ENCODE results near the gene SETD4.
A peak's percentile ranks its signal among the peaks of the same experiment; 100 is the strongest.

SETD4 gene

DNA sequence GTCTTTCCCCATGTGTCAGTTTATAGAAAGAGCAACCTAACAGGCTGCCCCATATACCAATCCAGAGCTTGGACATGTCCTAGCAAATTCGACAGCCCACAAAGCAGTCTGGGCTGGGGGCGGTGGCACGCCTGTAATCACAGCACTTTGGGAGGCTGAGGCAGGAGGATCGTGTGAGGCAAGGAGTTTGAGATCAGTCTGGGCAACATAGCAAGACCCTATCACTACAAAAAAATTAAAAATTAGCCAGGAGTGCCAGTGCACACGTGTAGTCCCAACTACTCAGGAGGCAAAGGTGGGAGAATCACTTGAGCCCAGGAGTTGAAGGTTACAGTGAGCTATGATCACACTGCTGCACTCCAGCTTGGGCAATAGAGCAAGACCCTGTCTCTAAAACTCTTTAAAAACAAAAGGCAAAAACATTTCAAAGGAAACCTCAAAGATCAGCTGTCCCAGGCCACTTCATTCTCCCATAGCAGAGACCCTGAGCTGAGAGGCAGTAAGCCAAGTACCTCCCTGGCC lies 54.4 kb downstream of the SETD4 start:
- H2BK15ac ChIP-seq (ENCODE audit: low read depth, poor library complexity, severe bottlenecking): no peak overlapping the region
- WGBS: 91% methylated on average over 1 of the region's 5 CpGs
- no peak overlapping the region for H3K4me2 ChIP-seq (ENCODE audit: low read length, poor library complexity, severe bottlenecking)
- H2BK12ac ChIP-seq (ENCODE audit: low read length in 2 of 2): no peak overlapping the region
- no peak overlapping the region for H3K23ac ChIP-seq (ENCODE audit: low read length in 2 of 2)
- no peaks in the 10 kb centered on the region for H3K79me1 ChIP-seq (replicated peaks; ENCODE audit: low read length, poor library complexity, severe bottlenecking)
- no peaks in the 10 kb centered on the region for H3K27me3 ChIP-seq (ENCODE audit: control insufficient read depth in 1 of 2, insufficient read depth in 1 of 2, low read length in 2 of 2)
- H3K14ac ChIP-seq (ENCODE audit: low read length in 2 of 2): no peak overlapping the region
- no peak for DNase-seq
- no peak overlapping the region for H3K18ac ChIP-seq (ENCODE audit: low read depth in 1 of 2, low read length in 2 of 2)
- H3K4me1 ChIP-seq (ENCODE audit: control insufficient read depth, insufficient read depth, low read depth, low read length): no peaks in the 10 kb centered on the region
- H2BK120ac ChIP-seq (ENCODE audit: low read depth, low read length): no peak overlapping the region
- H3K9ac ChIP-seq (ENCODE audit: low read length): peak overlapping the region; percentile 31
- no peak overlapping the region for H4K91ac ChIP-seq (ENCODE audit: low read length)
- H2BK5ac ChIP-seq (ENCODE audit: low read depth, low read length, poor library complexity, severe bottlenecking): no peak overlapping the region
- H3K9me3 ChIP-seq (ENCODE audit: control insufficient read depth, low read length): no peaks in the 10 kb centered on the region
- H2AFZ ChIP-seq (ENCODE audit: low read depth, low read length): no peak overlapping the region
- no peak overlapping the region for H3K4ac ChIP-seq (ENCODE audit: low read depth in 1 of 2, low read length in 2 of 2)
- H2AK5ac ChIP-seq (ENCODE audit: low read length, severe bottlenecking): no peak overlapping the region
- no peaks in the 10 kb centered on the region for H3K36me3 ChIP-seq (ENCODE audit: control insufficient read depth in 1 of 2, insufficient read depth in 2 of 2, low read depth in 1 of 2, low read length in 2 of 2)
- peak overlapping the region in 1 of 2 experiments; percentile 54 for H3K4me3 ChIP-seq (ENCODE audit: insufficient read depth in 1 of 2, low read depth in 1 of 2, low read length in 2 of 2)
- no peak overlapping the region for H4K8ac ChIP-seq (ENCODE audit: low read length)
- no peak overlapping the region for H3K27ac ChIP-seq (ENCODE audit: low read length, poor library complexity, severe bottlenecking)

- no peak overlapping the region for H3K4me2 ChIP-seq (ENCODE audit: low read length, poor library complexity, severe bottlenecking)
- peak overlapping the region in 1 of 2 experiments; percentile 54 for H3K4me3 ChIP-seq (ENCODE audit: insufficient read depth in 1 of 2, low read depth in 1 of 2, low read length in 2 of 2)
- H4K91ac ChIP-seq (ENCODE audit: low read length): no peak overlapping the region
- peak overlapping the region; percentile 31 for H3K9ac ChIP-seq (ENCODE audit: low read length)
- no peaks in the 10 kb centered on the region for H3K9me3 ChIP-seq (ENCODE audit: control insufficient read depth, low read length)
- no peaks in the 10 kb centered on the region for H3K36me3 ChIP-seq (ENCODE audit: control insufficient read depth in 1 of 2, insufficient read depth in 2 of 2, low read depth in 1 of 2, low read length in 2 of 2)
- H3K4me1 ChIP-seq (ENCODE audit: control insufficient read depth, insufficient read depth, low read depth, low read length): no peaks in the 10 kb centered on the region
- H4K8ac ChIP-seq (ENCODE audit: low read length): no peak overlapping the region
- no peak overlapping the region for H3K27ac ChIP-seq (ENCODE audit: low read length, poor library complexity, severe bottlenecking)
- no peak overlapping the region for H2BK120ac ChIP-seq (ENCODE audit: low read depth, low read length)
- no peak overlapping the region for H2BK12ac ChIP-seq (ENCODE audit: low read length in 2 of 2)
- H3K18ac ChIP-seq (ENCODE audit: low read depth in 1 of 2, low read length in 2 of 2): no peak overlapping the region
- no peak overlapping the region for H3K4ac ChIP-seq (ENCODE audit: low read depth in 1 of 2, low read length in 2 of 2)
- H2BK5ac ChIP-seq (ENCODE audit: low read depth, low read length, poor library complexity, severe bottlenecking): no peak overlapping the region
- H3K23ac ChIP-seq (ENCODE audit: low read length in 2 of 2): no peak overlapping the region
- H3K27me3 ChIP-seq (ENCODE audit: control insufficient read depth in 1 of 2, insufficient read depth in 1 of 2, low read length in 2 of 2): no peaks in the 10 kb centered on the region
- H3K14ac ChIP-seq (ENCODE audit: low read length in 2 of 2): no peak overlapping the region
- H3K79me1 ChIP-seq (replicated peaks; ENCODE audit: low read length, poor library complexity, severe bottlenecking): no peaks in the 10 kb centered on the region
- WGBS: 86% methylated on average over 13 of the region's 17 CpGs
- no peak overlapping the region for H2AFZ ChIP-seq (ENCODE audit: low read depth, low read length)
- DNase-seq: no peak
- no peak overlapping the region for H2AK5ac ChIP-seq (ENCODE audit: low read length, severe bottlenecking)
- no peak overlapping the region for H2BK15ac ChIP-seq (ENCODE audit: low read depth, poor library complexity, severe bottlenecking)
These were observed 55.3 kb downstream of the SETD4 start for GRCh38 chr21:36005018-36005417.

DNA sequence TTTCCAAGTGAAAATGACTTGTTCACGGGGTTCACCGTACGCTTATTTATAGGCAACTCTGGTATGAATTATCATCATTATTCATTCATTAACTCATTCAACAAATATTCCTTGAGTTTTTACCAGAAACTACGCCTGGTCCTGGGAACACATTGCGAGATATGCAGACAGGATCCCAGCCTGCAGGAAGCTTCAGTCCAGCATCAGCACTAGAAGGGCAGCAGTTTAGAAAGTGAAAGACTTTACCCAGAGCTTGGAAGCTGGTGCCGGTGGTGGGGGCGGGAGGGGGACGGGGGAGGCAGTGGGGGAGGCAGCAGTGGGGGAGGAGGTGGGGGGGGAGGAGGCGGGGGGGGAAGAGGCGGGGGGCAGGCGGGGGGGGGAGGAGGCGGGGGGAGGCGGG lies 55.9 kb downstream of the SETD4 start:
- Histone ChIP-seq H3K4me1 (ENCODE audit: control insufficient read depth, insufficient read depth, low read depth, low read length) (no peaks in the 10 kb centered on the region), H3K4me2 (ENCODE audit: low read length, poor library complexity, severe bottlenecking) (no peak overlapping the region), H2BK5ac (ENCODE audit: low read depth, low read length, poor library complexity, severe bottlenecking) (no peak overlapping the region), H3K18ac (ENCODE audit: low read depth in 1 of 2, low read length in 2 of 2) (no peak overlapping the region), H2AK5ac (ENCODE audit: low read length, severe bottlenecking) (no peak overlapping the region), H3K9ac (ENCODE audit: low read length) (peak overlapping the region; percentile 27), H2BK12ac (ENCODE audit: low read length in 2 of 2) (no peak overlapping the region), H4K91ac (ENCODE audit: low read length) (no peak overlapping the region), H3K23ac (ENCODE audit: low read length in 2 of 2) (no peak overlapping the region), H3K4me3 (ENCODE audit: insufficient read depth in 1 of 2, low read depth in 1 of 2, low read length in 2 of 2) (no peak overlapping the region), H2AFZ (ENCODE audit: low read depth, low read length) (no peak overlapping the region), H3K4ac (ENCODE audit: low read depth in 1 of 2, low read length in 2 of 2) (no peak overlapping the region), H3K79me1 (replicated peaks; ENCODE audit: low read length, poor library complexity, severe bottlenecking) (no peaks in the 10 kb centered on the region), H4K8ac (ENCODE audit: low read length) (no peak overlapping the region), H3K27me3 (ENCODE audit: control insufficient read depth in 1 of 2, insufficient read depth in 1 of 2, low read length in 2 of 2) (peaks cover 0 to 4% of the 10 kb centered on the region in 2 experiments), H3K27ac (ENCODE audit: low read length, poor library complexity, severe bottlenecking) (no peak overlapping the region), H3K9me3 (ENCODE audit: control insufficient read depth, low read length) (no peaks in the 10 kb centered on the region), H3K36me3 (ENCODE audit: control insufficient read depth in 1 of 2, insufficient read depth in 2 of 2, low read depth in 1 of 2, low read length in 2 of 2) (no peaks in the 10 kb centered on the region), H2BK15ac (ENCODE audit: low read depth, poor library complexity, severe bottlenecking) (no peak overlapping the region), H3K14ac (ENCODE audit: low read length in 2 of 2) (no peak overlapping the region), H2BK120ac (ENCODE audit: low read depth, low read length) (no peak overlapping the region)
- no peak for DNase-seq
- WGBS: 94% methylated on average over 5 of the region's 13 CpGs

DNA sequence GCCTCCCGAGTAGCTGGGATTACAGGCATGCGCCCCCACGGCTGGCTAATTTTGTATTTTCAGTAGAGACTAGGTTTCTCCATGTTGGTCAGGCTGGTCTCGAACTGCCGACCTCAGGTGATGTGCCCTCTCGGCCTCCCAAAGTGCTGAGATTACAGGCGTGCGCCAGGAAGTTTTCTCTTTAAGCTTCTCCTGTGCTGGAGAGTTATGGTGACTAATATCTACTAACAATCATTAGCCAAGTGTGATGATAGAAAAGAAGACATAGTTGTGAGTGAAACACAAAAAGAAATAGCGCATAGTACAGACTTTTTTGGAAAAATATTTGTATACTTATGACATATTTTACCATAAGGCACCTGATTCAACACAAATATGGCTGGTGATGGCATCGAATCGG lies 56.5 kb downstream of the SETD4 start:
- no peaks in the 10 kb centered on the region for H3K9me3 ChIP-seq (ENCODE audit: control insufficient read depth, low read length)
- H3K4me1 ChIP-seq (ENCODE audit: control insufficient read depth, insufficient read depth, low read depth, low read length): no peaks in the 10 kb centered on the region
- peaks cover under 1 to 4% of the 10 kb centered on the region in 2 experiments for H3K27me3 ChIP-seq (ENCODE audit: control insufficient read depth in 1 of 2, insufficient read depth in 1 of 2, low read length in 2 of 2)
- no peak overlapping the region for H2BK12ac ChIP-seq (ENCODE audit: low read length in 2 of 2)
- H3K9ac ChIP-seq (ENCODE audit: low read length): peak overlapping the region; percentile 27
- H4K8ac ChIP-seq (ENCODE audit: low read length): no peak overlapping the region
- H2BK5ac ChIP-seq (ENCODE audit: low read depth, low read length, poor library complexity, severe bottlenecking): no peak overlapping the region
- H3K23ac ChIP-seq (ENCODE audit: low read length in 2 of 2): no peak overlapping the region
- H3K27ac ChIP-seq (ENCODE audit: low read length, poor library complexity, severe bottlenecking): no peak overlapping the region
- H2AFZ ChIP-seq (ENCODE audit: low read depth, low read length): no peak overlapping the region
- H3K4me3 ChIP-seq (ENCODE audit: insufficient read depth in 1 of 2, low read depth in 1 of 2, low read length in 2 of 2): no peak overlapping the region
- no peak overlapping the region for H2BK120ac ChIP-seq (ENCODE audit: low read depth, low read length)
- 88% methylated on average over 8 of the region's 11 CpGs for WGBS
- DNase-seq: no peak
- no peak overlapping the region for H3K4me2 ChIP-seq (ENCODE audit: low read length, poor library complexity, severe bottlenecking)
- H2BK15ac ChIP-seq (ENCODE audit: low read depth, poor library complexity, severe bottlenecking): no peak overlapping the region
- H3K79me1 ChIP-seq (replicated peaks; ENCODE audit: low read length, poor library complexity, severe bottlenecking): no peaks in the 10 kb centered on the region
- no peak overlapping the region for H3K14ac ChIP-seq (ENCODE audit: low read length in 2 of 2)
- no peaks in the 10 kb centered on the region for H3K36me3 ChIP-seq (ENCODE audit: control insufficient read depth in 1 of 2, insufficient read depth in 2 of 2, low read depth in 1 of 2, low read length in 2 of 2)
- no peak overlapping the region for H3K4ac ChIP-seq (ENCODE audit: low read depth in 1 of 2, low read length in 2 of 2)
- no peak overlapping the region for H4K91ac ChIP-seq (ENCODE audit: low read length)
- H2AK5ac ChIP-seq (ENCODE audit: low read length, severe bottlenecking): no peak overlapping the region
- no peak overlapping the region for H3K18ac ChIP-seq (ENCODE audit: low read depth in 1 of 2, low read length in 2 of 2)
